HUES48 (cell line): ENCODE results near the gene MDK.

Source experiments
- H3K27ac ChIP-seq: one replicate; pipeline ENCODE4 v1.7.0; 2013; ENCODE audit warnings: low read depth, low read length, inconsistent platforms
- H3K27me3 ChIP-seq: 2 replicates; pipeline ENCODE4 v1.6.1; 2013; ENCODE audit warnings: mild to moderate bottlenecking, low read length; ENCODE audit not compliant: control insufficient read depth, insufficient read depth
- H3K36me3 ChIP-seq: 2 replicates; pipeline ENCODE4 v1.6.1; 2013; ENCODE audit warnings: low read length; ENCODE audit not compliant: control insufficient read depth, insufficient read depth
- H3K4me1 ChIP-seq: 2 replicates; pipeline ENCODE4 v1.6.1; 2013; ENCODE audit warnings: mild to moderate bottlenecking, low read length; ENCODE audit not compliant: control insufficient read depth, insufficient read depth
- H3K4me3 ChIP-seq: 2 replicates; pipeline ENCODE4 v1.5.1; 2013; ENCODE audit warnings: mild to moderate bottlenecking, low read depth, low read length
- H3K9ac ChIP-seq: 2 replicates; pipeline ENCODE4 v1.6.1; 2013; ENCODE audit warnings: mild to moderate bottlenecking, low read depth, low read length, moderate library complexity
- H3K9me3 ChIP-seq: 2 replicates; pipeline ENCODE4 v1.6.1; 2013; ENCODE audit warnings: low read length; ENCODE audit not compliant: control insufficient read depth, insufficient read depth

Gene MDK, protein sequence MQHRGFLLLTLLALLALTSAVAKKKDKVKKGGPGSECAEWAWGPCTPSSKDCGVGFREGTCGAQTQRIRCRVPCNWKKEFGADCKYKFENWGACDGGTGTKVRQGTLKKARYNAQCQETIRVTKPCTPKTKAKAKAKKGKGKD

DNA sequence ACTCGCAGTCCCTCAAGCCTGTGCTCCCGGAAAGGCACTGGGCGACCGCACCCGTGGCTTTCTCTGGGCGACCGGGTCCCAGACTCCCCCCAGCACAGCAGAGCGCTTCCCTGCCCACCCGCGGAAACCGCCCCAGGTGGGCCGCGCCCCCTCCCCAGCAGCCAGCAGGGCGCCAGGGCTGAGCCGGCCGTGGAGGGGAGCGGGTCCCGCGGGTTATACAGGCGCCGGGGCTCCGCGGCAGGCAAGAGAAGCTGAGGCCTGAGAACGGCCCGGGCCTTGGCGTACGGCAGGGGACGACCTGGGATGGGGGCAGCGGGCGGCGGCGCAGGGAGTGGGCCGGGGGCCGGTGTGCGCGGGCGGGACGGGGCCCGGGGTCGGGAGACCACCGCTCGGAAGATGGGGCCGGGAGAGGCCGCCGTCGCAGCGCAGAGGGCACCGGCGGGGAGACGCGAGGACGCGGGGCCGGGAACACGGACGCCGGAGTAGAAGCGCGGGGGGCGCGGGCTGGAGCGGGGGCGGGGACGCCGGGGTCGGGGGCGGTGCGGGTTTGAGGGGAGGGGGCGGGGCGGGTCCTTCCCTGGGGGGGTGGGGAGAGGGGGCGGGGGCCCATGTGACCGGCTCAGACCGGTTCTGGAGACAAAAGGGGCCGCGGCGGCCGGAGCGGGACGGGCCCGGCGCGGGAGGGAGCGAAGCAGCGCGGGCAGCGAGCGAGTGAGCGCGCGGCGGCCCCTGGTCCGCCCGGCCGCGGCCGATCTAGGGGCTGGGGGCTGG is at the start of gene MDK:
Gene MDK, plus strand, starts transcription at position 622 of the 771 bp plus-strand sequence. CDS start 389 bp downstream, outside the sequence.
- H3K27me3 ChIP-seq, result peaks cover 4% of the 10 kb centered on the region; the same call in 1 of the 2 replicates
- H3K9me3 ChIP-seq, result no peaks in the 10 kb centered on the region
- peaks cover 23% of the 10 kb centered on the region for H3K36me3 ChIP-seq
- H3K4me1 ChIP-seq, result peaks cover 13% of the 10 kb centered on the region
- H3K4me3 ChIP-seq, result peak within 1 kb of the TSS; percentile 92
- peak within 1 kb of the TSS; percentile 98 for H3K27ac ChIP-seq
- peak within 1 kb of the TSS; percentile 83 for H3K9ac ChIP-seq

GRCh38 chr11:46332093-46332567 is 49.3 kb upstream of the MDK start:
- H3K4me1 ChIP-seq, result peaks cover 42% of the 10 kb centered on the region
- peaks cover 56% of the 10 kb centered on the region for H3K27me3 ChIP-seq
- H3K36me3 ChIP-seq, result no peaks in the 10 kb centered on the region
- peak overlapping the region; percentile 69 for H3K4me3 ChIP-seq
- no peak overlapping the region for H3K27ac ChIP-seq
- no peaks in the 10 kb centered on the region for H3K9me3 ChIP-seq
- no peak overlapping the region for H3K9ac ChIP-seq

GRCh38 chr11:46332568-46333393 is 48.7 kb upstream of the MDK start:
- H3K36me3 ChIP-seq, result no peaks in the 10 kb centered on the region
- peak overlapping the region; percentile 69 for H3K4me3 ChIP-seq
- no peak overlapping the region for H3K27ac ChIP-seq
- H3K4me1 ChIP-seq, result peaks cover 47% of the 10 kb centered on the region
- H3K27me3 ChIP-seq, result peaks cover 56% of the 10 kb centered on the region
- H3K9ac ChIP-seq, result no peak overlapping the region
- H3K9me3 ChIP-seq, result no peaks in the 10 kb centered on the region

- H3K36me3 ChIP-seq, result no peaks in the 10 kb centered on the region
- peak overlapping the region; percentile 69 for H3K4me3 ChIP-seq
- peaks cover 54% of the 10 kb centered on the region for H3K4me1 ChIP-seq
- H3K9ac ChIP-seq, result no peak overlapping the region
- no peaks in the 10 kb centered on the region for H3K9me3 ChIP-seq
- H3K27me3 ChIP-seq, result peaks cover 56% of the 10 kb centered on the region
- no peak overlapping the region for H3K27ac ChIP-seq
These were observed 48.0 kb upstream of the MDK start for GRCh38 chr11:46333394-46333947.

DNA sequence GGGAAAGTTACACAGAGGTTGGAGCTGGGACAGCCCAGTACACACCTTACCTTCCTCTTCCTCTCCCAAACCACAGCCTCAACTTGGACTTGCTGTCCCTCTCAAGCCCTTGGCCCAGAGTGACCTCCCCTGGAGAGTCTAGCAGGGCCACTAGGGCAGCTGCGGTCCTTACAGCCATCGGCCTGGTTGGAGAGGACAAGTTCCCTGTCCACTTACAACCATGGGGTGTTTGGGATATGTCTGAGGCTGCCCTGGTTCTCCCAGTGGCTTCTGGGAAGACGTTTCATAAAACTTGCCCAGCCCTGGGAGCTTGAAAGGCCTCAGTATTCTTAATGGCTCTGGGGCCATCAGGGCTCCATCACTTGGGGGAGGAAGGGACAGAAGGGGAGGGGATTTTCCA is 47.3 kb upstream of the MDK start:
- H3K9ac ChIP-seq, result no peak overlapping the region
- H3K9me3 ChIP-seq, result no peaks in the 10 kb centered on the region
- no peak overlapping the region for H3K4me3 ChIP-seq
- H3K27me3 ChIP-seq, result peaks cover 56% of the 10 kb centered on the region
- peaks cover 59% of the 10 kb centered on the region for H3K4me1 ChIP-seq
- H3K27ac ChIP-seq, result no peak overlapping the region
- no peaks in the 10 kb centered on the region for H3K36me3 ChIP-seq

DNA sequence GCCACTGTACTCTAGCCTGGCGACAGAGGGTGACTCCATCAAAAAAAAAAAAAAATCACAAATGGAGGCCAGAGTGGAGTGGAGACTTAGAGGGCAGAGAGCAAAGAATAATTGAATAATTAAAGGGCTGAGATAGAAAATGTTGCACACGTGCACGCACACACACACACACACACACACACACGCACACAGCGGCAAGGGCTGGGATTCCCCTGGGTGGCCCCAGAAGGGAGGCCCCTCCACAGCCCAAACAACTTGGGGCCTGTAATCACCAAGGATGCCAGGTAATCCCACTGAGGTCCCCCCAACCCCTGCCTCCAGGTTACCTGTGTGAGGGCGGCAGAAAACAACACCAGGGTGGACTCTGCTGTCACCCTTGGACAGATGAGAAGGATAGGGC is 46.2 kb upstream of the MDK start:
- Histone ChIP-seq H3K36me3 (no peaks in the 10 kb centered on the region), H3K4me1 (peaks cover 66% of the 10 kb centered on the region), H3K27ac (no peak overlapping the region), H3K9me3 (no peaks in the 10 kb centered on the region), H3K9ac (no peak overlapping the region), H3K27me3 (peaks cover 46% of the 10 kb centered on the region), H3K4me3 (no peak overlapping the region)

DNA sequence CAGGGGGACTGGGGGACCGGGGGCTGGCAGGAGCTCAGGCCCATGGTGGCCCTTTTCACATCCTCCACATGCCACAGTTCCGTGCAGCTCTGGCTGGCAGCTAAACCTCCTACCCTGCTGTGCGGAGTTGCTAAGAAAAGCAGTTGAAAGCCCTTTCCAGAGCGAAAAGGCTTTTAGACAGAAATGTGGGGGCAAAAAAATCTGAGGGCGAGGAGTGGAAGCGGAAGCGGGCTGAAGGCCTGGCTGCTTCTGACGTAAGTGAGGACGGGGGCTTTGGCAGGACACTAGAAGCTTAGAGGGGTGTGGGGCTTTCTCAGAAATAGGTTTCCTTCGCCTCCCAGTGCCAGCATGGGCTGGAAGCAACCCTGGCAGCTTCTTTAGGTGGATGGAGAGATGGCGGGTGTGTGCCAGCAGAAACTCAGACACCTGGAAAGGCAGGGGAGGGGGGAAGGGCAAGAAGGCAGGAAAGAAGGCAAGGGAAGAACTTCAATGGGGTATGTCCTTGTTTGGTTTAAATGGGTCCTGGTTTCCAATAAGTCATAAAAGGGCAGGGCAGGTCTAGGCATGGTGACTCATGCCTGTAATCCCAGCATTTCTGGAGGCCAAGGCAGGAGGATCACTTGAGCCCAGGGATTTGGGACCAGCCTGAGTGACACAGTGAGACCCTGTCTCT is 45.4 kb upstream of the MDK start:
- H3K27me3 ChIP-seq, result peaks cover 39% of the 10 kb centered on the region
- H3K4me1 ChIP-seq, result peaks cover 62% of the 10 kb centered on the region
- H3K9ac ChIP-seq, result no peak overlapping the region
- no peaks in the 10 kb centered on the region for H3K9me3 ChIP-seq
- peak overlapping the region; percentile 18 for H3K27ac ChIP-seq
- no peaks in the 10 kb centered on the region for H3K36me3 ChIP-seq
- no peak overlapping the region for H3K4me3 ChIP-seq

DNA sequence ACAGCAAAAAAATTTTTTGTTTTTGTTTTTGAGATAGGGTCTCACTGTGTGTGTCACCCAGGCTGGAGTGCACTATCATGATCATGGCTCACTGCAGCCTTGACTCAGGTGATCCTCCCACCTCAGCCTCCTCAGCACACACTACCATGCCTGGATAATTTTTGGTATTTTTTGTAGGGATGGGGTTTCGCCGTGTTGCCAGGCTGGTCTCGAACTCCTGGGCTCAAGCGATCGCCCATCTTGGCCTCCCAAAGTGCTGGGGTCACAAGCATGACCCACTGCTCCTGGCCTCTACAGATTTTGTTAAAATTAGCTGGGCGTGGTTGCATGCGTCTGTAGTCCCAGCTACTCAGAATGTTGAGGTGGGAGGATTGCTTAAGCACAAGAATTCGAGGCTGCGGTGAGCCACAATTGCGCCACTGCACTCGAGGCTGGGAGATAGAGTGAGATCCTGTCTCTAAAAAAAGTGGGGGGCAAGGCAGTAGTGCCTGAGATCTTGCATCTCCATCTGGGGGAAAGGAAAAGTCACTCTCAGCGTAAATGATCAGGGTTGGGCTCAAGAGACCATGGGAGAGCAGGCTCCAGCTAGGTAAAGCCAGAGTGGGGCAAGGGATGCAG is 44.8 kb upstream of the MDK start:
- Histone ChIP-seq H3K4me3 (no peak overlapping the region), H3K27ac (no peak overlapping the region), H3K4me1 (peaks cover 65% of the 10 kb centered on the region), H3K9me3 (no peaks in the 10 kb centered on the region), H3K27me3 (peaks cover 32% of the 10 kb centered on the region), H3K9ac (no peak overlapping the region), H3K36me3 (no peaks in the 10 kb centered on the region)

DNA sequence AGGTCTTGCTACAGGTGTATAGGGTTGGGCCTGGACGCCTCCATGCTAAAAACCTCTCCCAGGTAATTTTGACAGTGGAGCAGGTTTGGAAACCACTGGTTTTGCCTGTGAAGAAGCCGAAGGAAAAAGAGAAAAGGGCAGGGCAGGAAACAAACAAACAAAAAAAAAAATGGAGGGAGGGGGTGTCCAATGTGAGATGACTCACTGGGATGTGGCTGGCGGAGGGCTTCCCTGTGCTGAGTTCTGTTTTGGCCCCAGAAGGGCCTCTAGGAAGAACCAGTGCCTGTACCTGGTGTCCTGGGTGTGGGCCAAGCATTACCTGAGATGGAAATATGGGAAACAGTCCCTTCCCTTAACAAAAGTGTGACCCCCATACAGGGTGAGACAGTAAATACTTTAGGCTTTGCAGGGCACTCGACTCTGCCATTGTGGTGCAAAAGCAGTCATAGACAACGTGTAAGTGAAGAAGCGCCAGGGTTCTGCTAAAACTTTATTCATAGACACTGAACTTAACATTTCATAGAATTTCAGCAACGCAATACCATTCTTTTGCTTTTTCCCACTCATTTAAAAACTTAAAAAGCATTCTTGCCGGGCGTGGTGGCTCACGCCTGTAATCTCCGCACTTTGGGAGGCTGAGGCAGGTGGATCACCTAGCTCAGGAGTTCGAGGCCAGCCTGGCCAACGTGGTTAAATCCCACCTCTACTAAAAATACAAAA is 43.7 kb upstream of the MDK start:
- peaks cover 68% of the 10 kb centered on the region for H3K4me1 ChIP-seq
- H3K36me3 ChIP-seq, result no peaks in the 10 kb centered on the region
- peaks cover 21% of the 10 kb centered on the region for H3K27me3 ChIP-seq
- H3K9me3 ChIP-seq, result no peaks in the 10 kb centered on the region
- H3K9ac ChIP-seq, result no peak overlapping the region
- H3K4me3 ChIP-seq, result no peak overlapping the region
- no peak overlapping the region for H3K27ac ChIP-seq

GRCh38 chr11:46338636-46338987 is 42.9 kb upstream of the MDK start:
- Histone ChIP-seq H3K27ac (peak overlapping the region; percentile 94), H3K4me3 (peak overlapping the region; percentile 21), H3K9me3 (no peaks in the 10 kb centered on the region), H3K36me3 (no peaks in the 10 kb centered on the region), H3K4me1 (peaks cover 72% of the 10 kb centered on the region), H3K27me3 (peaks cover 13% of the 10 kb centered on the region), H3K9ac (peak overlapping the region; percentile 1; the same call in 1 of the 2 replicates)
